Gastrocnemius medialis (tissue), 4 donors: ENCODE measurements around the gene RNF220.

Experiments used
- POLR2A ChIP-seq, 2 donors: fragments of 450-650 bp; IDR thresholded peaks; one replicate each; pipeline ENCODE4 v1.6.1; 2017; ENCODE audit warnings: antibody characterized with exemption in 2 of 2, mild to moderate bottlenecking in 2 of 2, moderate library complexity in 2 of 2
- TF ChIP-seq, protein P1 (sequence below), 5 experiments: fragments of 450-650 bp in 3 of 5; fragments of 200-600 bp in 2 of 5; sonication (generic) in 2 of 5; IDR thresholded peaks in 4 of 5; conservative IDR thresholded peaks in 1 of 5; 1 replicate in 4 of 5; 2 replicates in 1 of 5; pipeline ENCODE4 v1.5.1; 2016 to 2019; ENCODE audit warnings: antibody characterized with exemption in 5 of 5, mild to moderate bottlenecking in 3 of 5, moderate library complexity in 3 of 5

DNA sequence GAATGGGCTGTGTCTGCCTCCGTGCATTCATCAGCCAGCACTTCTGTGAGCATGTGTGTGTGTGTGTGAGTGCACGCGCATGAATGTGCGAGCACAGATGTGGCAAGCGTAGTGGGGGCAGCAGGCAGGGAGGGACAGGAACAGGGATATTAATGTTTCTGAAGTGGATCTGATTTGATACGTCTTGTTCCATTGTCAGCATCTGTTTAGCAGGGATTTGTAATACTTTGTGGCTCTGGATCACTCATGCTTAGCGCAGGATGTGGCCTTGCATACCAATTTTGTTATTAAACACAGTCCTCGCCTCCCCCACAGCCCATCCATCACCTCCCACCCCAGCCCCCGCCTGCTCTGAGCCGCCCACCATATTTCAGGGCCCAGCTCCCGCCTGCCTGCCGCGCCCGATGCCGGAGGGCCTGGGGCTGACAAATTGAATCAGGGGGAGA lies 216.8 kb downstream of the RNF220 start:
- no peak for TF ChIP-seq POLR2A (IDR thresholded peaks at IDR 0.05)
- TF ChIP-seq, protein P1, sequence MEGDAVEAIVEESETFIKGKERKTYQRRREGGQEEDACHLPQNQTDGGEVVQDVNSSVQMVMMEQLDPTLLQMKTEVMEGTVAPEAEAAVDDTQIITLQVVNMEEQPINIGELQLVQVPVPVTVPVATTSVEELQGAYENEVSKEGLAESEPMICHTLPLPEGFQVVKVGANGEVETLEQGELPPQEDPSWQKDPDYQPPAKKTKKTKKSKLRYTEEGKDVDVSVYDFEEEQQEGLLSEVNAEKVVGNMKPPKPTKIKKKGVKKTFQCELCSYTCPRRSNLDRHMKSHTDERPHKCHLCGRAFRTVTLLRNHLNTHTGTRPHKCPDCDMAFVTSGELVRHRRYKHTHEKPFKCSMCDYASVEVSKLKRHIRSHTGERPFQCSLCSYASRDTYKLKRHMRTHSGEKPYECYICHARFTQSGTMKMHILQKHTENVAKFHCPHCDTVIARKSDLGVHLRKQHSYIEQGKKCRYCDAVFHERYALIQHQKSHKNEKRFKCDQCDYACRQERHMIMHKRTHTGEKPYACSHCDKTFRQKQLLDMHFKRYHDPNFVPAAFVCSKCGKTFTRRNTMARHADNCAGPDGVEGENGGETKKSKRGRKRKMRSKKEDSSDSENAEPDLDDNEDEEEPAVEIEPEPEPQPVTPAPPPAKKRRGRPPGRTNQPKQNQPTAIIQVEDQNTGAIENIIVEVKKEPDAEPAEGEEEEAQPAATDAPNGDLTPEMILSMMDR (IDR thresholded peaks at IDR 0.05 in 4 of 5, conservative IDR thresholded peaks at IDR 0.05 in 1 of 5): no peak
